ENCODE data around the gene KCTD17.

The KCTD17 gene

GRCh38 chr22:37063431-37064420, 12.2 kb downstream of the KCTD17 start:
- ChIA-PET CTCF (interaction anchor here (0.7 kb wide), 1 partner anchor 628 kb away, joined by 3 read pairs; no protein-coding TSS in a partner anchor), POLR2A (ENCODE audit: low non-redundant PET) (no interaction called here)
- TF ChIP-seq, protein P1, sequence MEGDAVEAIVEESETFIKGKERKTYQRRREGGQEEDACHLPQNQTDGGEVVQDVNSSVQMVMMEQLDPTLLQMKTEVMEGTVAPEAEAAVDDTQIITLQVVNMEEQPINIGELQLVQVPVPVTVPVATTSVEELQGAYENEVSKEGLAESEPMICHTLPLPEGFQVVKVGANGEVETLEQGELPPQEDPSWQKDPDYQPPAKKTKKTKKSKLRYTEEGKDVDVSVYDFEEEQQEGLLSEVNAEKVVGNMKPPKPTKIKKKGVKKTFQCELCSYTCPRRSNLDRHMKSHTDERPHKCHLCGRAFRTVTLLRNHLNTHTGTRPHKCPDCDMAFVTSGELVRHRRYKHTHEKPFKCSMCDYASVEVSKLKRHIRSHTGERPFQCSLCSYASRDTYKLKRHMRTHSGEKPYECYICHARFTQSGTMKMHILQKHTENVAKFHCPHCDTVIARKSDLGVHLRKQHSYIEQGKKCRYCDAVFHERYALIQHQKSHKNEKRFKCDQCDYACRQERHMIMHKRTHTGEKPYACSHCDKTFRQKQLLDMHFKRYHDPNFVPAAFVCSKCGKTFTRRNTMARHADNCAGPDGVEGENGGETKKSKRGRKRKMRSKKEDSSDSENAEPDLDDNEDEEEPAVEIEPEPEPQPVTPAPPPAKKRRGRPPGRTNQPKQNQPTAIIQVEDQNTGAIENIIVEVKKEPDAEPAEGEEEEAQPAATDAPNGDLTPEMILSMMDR (conservative IDR thresholded peaks at IDR 0.05; ENCODE audit: low read depth), result no peak
- no peak for DNase-seq (ENCODE audit: low spot score)
- H3K27ac ChIP-seq, result no peak overlapping the region

- CTCF ChIA-PET, result no interaction called here
- TF ChIP-seq, protein P1 (conservative IDR thresholded peaks at IDR 0.05; ENCODE audit: low read depth), result no peak
Observed at GRCh38 chr22:37064553-37064952, 13.0 kb downstream of the KCTD17 start.

DNA sequence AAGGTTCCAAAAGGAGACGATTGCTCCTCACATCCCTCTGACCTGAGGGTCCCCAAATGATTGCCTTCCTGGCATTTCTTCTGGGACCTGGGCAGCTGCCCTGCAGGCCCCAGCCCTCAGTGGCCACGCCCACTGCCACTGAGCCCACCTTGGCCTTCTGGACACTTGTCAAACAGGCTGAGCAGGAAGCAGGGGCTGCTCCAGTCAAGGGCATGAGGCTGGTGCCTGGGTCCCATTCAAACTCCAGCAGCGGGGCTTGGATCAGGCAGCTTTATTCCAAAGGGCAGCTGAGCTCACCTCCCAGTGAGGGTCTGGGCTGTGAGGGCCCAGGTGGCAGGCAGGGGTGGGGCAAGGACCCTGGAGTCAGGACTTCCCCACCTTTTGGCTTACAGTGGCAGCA, 13.6 kb downstream of the KCTD17 start:
- TF ChIP-seq, protein P1 (conservative IDR thresholded peaks at IDR 0.05; ENCODE audit: low read depth), result no peak
- POLR2A ChIA-PET (ENCODE audit: low non-redundant PET), result no interaction called here
- no peak overlapping the region for H3K27ac ChIP-seq
- DNase-seq (ENCODE audit: low spot score), result no peak
- CTCF ChIA-PET, result no interaction called here

More at GRCh38 chr22:37064553-37064952, 13.0 kb downstream of the KCTD17 start:
- no peak overlapping the region for H3K27ac ChIP-seq
- DNase-seq (ENCODE audit: low spot score), result no peak
- POLR2A ChIA-PET (ENCODE audit: low non-redundant PET), result no interaction called here

- ChIA-PET POLR2A (ENCODE audit: low non-redundant PET) (no interaction called here), CTCF (no interaction called here)
- no peak for DNase-seq (ENCODE audit: low spot score)
- TF ChIP-seq, protein P1 (conservative IDR thresholded peaks at IDR 0.05; ENCODE audit: low read depth), result no peak
- H3K27ac ChIP-seq, result no peak overlapping the region
Observed at GRCh38 chr22:37065961-37066360, 14.4 kb downstream of the KCTD17 start.

GRCh38 chr22:37067428-37067827, 15.9 kb downstream of the KCTD17 start:
- CTCF ChIA-PET, result interaction anchor here (0.6 to 1.0 kb wide), 2 partner anchors 59 to 99 kb away, joined by 3 to 6 read pairs; no protein-coding TSS in a partner anchor
- POLR2A ChIA-PET (ENCODE audit: low non-redundant PET), result no interaction called here
- TF ChIP-seq, protein P1 (conservative IDR thresholded peaks at IDR 0.05; ENCODE audit: low read depth), result no peak
- no peak overlapping the region for H3K27ac ChIP-seq
- DNase-seq (ENCODE audit: low spot score), result no peak

GRCh38 chr22:37068859-37069258, 17.3 kb downstream of the KCTD17 start:
- CTCF ChIA-PET, result no interaction called here
- H3K27ac ChIP-seq, result no peak overlapping the region
- POLR2A ChIA-PET (ENCODE audit: low non-redundant PET), result no interaction called here
- TF ChIP-seq, protein P1 (conservative IDR thresholded peaks at IDR 0.05; ENCODE audit: low read depth), result no peak
- no peak for DNase-seq (ENCODE audit: low spot score)
